GM23248 (cell line): ENCODE measurements around the gene PLCL2. TPM values are rescaled to one million over a fixed set of nuclear protein-coding genes. Genes with fewer than 3 reads are reported as not detected.

ENCODE experiments used
- DNase-seq: peaks from one replicate; pipeline ENCODE4 v3.0.0-alpha.2; 2015
- H2AFZ ChIP-seq: fragments of 200-600 bp; sonication (generic); 2 replicates; pipeline ENCODE4 v1.6.1; 2016; ENCODE audit warnings: antibody characterized with exemption
- H3F3A ChIP-seq: fragments of 200-600 bp; sonication (generic); 2 replicates; pipeline ENCODE4 v1.6.1; 2016; ENCODE audit warnings: mild to moderate bottlenecking, antibody characterized with exemption, mixed run types; ENCODE audit not compliant: insufficient read depth
- H3K27ac ChIP-seq: fragments of 200-600 bp; sonication (generic); 2 replicates; pipeline ENCODE4 v1.5.1; 2016; ENCODE audit warnings: mild to moderate bottlenecking
- H3K27me3 ChIP-seq: fragments of 200-600 bp; sonication (generic); replicated peaks from 2 replicates; pipeline ENCODE4 v1.6.1; 2016; ENCODE audit warnings: mild to moderate bottlenecking; ENCODE audit not compliant: insufficient read depth
- H3K36me3 ChIP-seq: fragments of 200-600 bp; sonication (generic); 2 replicates; pipeline ENCODE4 v1.6.1; 2016; ENCODE audit warnings: low read depth, mild to moderate bottlenecking
- H3K4me1 ChIP-seq: fragments of 200-600 bp; sonication (generic); 2 replicates; pipeline ENCODE4 v1.6.1; 2016; ENCODE audit warnings: mild to moderate bottlenecking; ENCODE audit not compliant: insufficient read depth
- H3K4me2 ChIP-seq: fragments of 200-600 bp; sonication (generic); one replicate; pipeline ENCODE4 v1.6.1; 2016; ENCODE audit warnings: mild to moderate bottlenecking; ENCODE audit not compliant: unreplicated experiment
- H3K4me3 ChIP-seq: fragments of 200-600 bp; sonication (generic); 2 replicates; pipeline ENCODE4 v1.5.1; 2016; ENCODE audit warnings: mild to moderate bottlenecking
- H3K79me2 ChIP-seq: fragments of 200-600 bp; sonication (generic); 2 replicates; pipeline ENCODE4 v1.6.1; 2016; ENCODE audit warnings: mild to moderate bottlenecking; ENCODE audit not compliant: insufficient read depth
- H3K9ac ChIP-seq: fragments of 200-600 bp; sonication (generic); 2 replicates; pipeline ENCODE4 v1.6.1; 2016; ENCODE audit warnings: mild to moderate bottlenecking
- H3K9me2 ChIP-seq: fragments of 200-600 bp; sonication (generic); 2 replicates; pipeline ENCODE4 v1.6.1; 2016; ENCODE audit warnings: mixed run types, mild to moderate bottlenecking, moderate library complexity; ENCODE audit not compliant: insufficient read depth
- H3K9me3 ChIP-seq: fragments of 200-600 bp; sonication (generic); one replicate; pipeline ENCODE4 v1.6.1; 2017; ENCODE audit warnings: low read depth
- H4K20me1 ChIP-seq: fragments of 200-600 bp; sonication (generic); 2 replicates; pipeline ENCODE4 v1.6.0; 2016; ENCODE audit not compliant: insufficient read depth
- EZH2 ChIP-seq: fragments of 200-600 bp; sonication (generic); IDR thresholded peaks from 2 replicates; pipeline ENCODE4 v1.6.1; 2018; ENCODE audit warnings: antibody characterized with exemption, mild to moderate bottlenecking; ENCODE audit not compliant: insufficient read depth, poor library complexity, severe bottlenecking
- EZH2phosphoT487 ChIP-seq: fragments of 200-600 bp; sonication (generic); IDR thresholded peaks from 2 replicates; pipeline ENCODE4 v1.6.1; 2018; ENCODE audit warnings: antibody characterized with exemption, moderate library complexity, mild to moderate bottlenecking, low read depth; ENCODE audit not compliant: insufficient read depth
- WGBS, 2 experiments: methylation state at CpG; one replicate each; pipeline ENCODE4 v1.1.6; 2015 to 2017; ENCODE audit warnings: low lambda C conversion rate in 2 of 2, low coverage in 1 of 2; ENCODE audit errors: missing lambda C conversion rate in 2 of 2; 5-methylcytosine and 5-hydroxymethylcytosine counted together
- in situ Hi-C: fragments of 300-500 bp; cut with MboI; formaldehyde crosslinking; loops from 2 replicates; pipeline ENCODE4 v1.15.0; 2020
- polyA plus RNA-seq: library from polyadenylated mRNA; unstranded; fragments of >200 nt; fragmentation: Nextera tagmentation; extraction: Ambion mirVana; gene quantifications from 2 replicates; pipeline ENCODE4 v1.2.1, GENCODE V29; 2016
- total RNA-seq: library from RNA; depleted of rRNA; stranded (reverse); fragments of >200 nt; shearing (Covaris generic); gene quantifications from 2 replicates; pipeline ENCODE4 v1.2.3, GENCODE V29; 2014

PLCL2 gene
- total and polyA plus RNA-seq, 2 experiments from 2014 or later: 1.4 to 5.1 TPM

DNA sequence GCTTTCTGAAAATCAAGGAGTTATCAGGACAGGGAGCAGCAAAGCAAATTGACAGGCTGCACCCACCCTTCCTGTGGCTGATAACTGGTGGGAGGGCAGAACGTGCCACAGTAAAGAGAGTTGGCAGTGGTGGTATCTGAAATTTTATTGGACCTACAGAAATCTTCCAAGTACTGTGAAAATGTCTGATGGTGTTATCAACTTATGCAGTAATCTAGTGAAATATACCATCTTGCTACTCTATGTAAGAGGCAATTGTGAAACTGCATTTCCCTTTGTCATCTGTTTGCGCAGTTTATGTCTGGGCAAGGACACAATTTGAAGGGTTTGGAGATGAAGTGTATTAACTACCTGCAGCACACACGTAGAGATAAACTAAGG is 1.5 kb downstream of the PLCL2 start:
- no peaks in the 10 kb centered on the region for H4K20me1 ChIP-seq
- H3K27ac ChIP-seq: peak overlapping the region; percentile 45
- peaks cover 10% of the 10 kb centered on the region for H3K4me1 ChIP-seq
- no peaks in the 10 kb centered on the region for H3K9me2 ChIP-seq
- peak overlapping the region; percentile 77 for H3K9ac ChIP-seq
- H3K9me3 ChIP-seq: no peaks in the 10 kb centered on the region
- peak overlapping the region; percentile 94 for H2AFZ ChIP-seq
- H3K4me3 ChIP-seq: peak overlapping the region; percentile 76
- peaks cover 25% of the 10 kb centered on the region for H3F3A ChIP-seq
- 33 to 34% methylated on average over 3 of the region's 3 CpGs for WGBS, 2 experiments
- TF ChIP-seq EZH2 (no peak), EZH2phosphoT487 (no peak)
- in situ Hi-C loops: no loop called here
- peak overlapping the region; percentile 99 for H3K4me2 ChIP-seq
- DNase-seq: peak; percentile 33
- H3K79me2 ChIP-seq: peaks cover 31% of the 10 kb centered on the region
- no peaks in the 10 kb centered on the region for H3K36me3 ChIP-seq
- H3K27me3 ChIP-seq: no peaks in the 10 kb centered on the region

DNA sequence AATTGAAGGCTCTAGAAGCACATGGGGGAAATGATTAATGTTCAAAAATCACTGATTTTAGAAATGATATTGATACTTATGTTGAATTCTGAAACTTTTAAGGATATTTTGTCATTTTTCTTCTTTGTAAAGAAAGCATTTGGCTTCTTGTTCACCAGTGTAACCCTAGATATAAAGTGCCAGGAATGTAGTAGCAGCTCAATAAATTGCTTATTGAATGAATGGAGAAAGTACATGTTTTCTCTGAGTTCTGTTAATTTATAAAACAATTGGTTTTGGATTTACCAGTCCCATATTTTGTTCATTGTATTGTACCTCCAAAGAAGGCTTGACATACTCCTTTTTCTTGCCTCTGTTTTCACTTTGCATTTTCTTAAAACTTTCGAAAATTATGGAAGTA is 2.4 kb downstream of the PLCL2 start:
- in situ Hi-C loops: no loop called here
- no peaks in the 10 kb centered on the region for H4K20me1 ChIP-seq
- H3K4me3 ChIP-seq: no peak overlapping the region
- TF ChIP-seq EZH2phosphoT487: no peak
- TF ChIP-seq EZH2: no peak
- no peak overlapping the region for H3K9ac ChIP-seq
- H3K4me2 ChIP-seq: peak overlapping the region; percentile 99
- no peak overlapping the region for H2AFZ ChIP-seq
- no peaks in the 10 kb centered on the region for H3K9me3 ChIP-seq
- no peaks in the 10 kb centered on the region for H3K27me3 ChIP-seq
- DNase-seq: no peak
- H3K27ac ChIP-seq: no peak overlapping the region
- WGBS, 2 experiments: 94 to 100% methylated on average over 1 of the region's 1 CpG
- peaks cover 31% of the 10 kb centered on the region for H3K79me2 ChIP-seq
- H3K9me2 ChIP-seq: no peaks in the 10 kb centered on the region
- peaks cover 23% of the 10 kb centered on the region for H3F3A ChIP-seq
- H3K4me1 ChIP-seq: peaks cover 10% of the 10 kb centered on the region
- no peaks in the 10 kb centered on the region for H3K36me3 ChIP-seq

DNA sequence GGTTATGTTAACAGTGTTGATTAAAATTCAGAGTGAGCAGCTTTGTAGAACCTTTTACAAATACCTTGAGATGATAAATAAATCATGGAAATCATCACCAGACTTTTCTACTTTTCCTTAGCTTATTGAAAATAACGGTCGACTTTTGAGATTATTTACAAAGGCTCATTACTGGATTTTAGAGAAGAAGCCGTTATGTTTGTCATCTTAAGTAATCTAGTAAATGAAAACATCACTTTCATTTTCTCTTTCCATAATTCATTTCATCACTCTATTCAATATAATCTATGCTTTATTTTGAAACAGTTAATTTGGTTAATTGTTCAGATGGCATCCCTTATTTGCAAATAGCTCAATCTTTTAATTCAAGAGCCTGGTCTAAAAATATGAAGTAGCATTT is 3.6 kb downstream of the PLCL2 start:
- WGBS, 2 experiments: 53 to 56% methylated on average over 3 of the region's 3 CpGs
- no peaks in the 10 kb centered on the region for H3K27me3 ChIP-seq
- no peaks in the 10 kb centered on the region for H3K36me3 ChIP-seq
- H2AFZ ChIP-seq: no peak overlapping the region
- H3K27ac ChIP-seq: no peak overlapping the region
- no peaks in the 10 kb centered on the region for H3K9me3 ChIP-seq
- no peak for DNase-seq
- in situ Hi-C loops: no loop called here
- peaks cover 10% of the 10 kb centered on the region for H3K4me1 ChIP-seq
- H4K20me1 ChIP-seq: no peaks in the 10 kb centered on the region
- TF ChIP-seq EZH2phosphoT487 (no peak), EZH2 (no peak)
- peaks cover 37% of the 10 kb centered on the region for H3K79me2 ChIP-seq
- peaks cover 15% of the 10 kb centered on the region; the same call in 1 of the 2 replicates for H3F3A ChIP-seq
- no peaks in the 10 kb centered on the region for H3K9me2 ChIP-seq
- H3K9ac ChIP-seq: no peak overlapping the region
- no peak overlapping the region for H3K4me3 ChIP-seq
- H3K4me2 ChIP-seq: peak overlapping the region; percentile 25

DNA sequence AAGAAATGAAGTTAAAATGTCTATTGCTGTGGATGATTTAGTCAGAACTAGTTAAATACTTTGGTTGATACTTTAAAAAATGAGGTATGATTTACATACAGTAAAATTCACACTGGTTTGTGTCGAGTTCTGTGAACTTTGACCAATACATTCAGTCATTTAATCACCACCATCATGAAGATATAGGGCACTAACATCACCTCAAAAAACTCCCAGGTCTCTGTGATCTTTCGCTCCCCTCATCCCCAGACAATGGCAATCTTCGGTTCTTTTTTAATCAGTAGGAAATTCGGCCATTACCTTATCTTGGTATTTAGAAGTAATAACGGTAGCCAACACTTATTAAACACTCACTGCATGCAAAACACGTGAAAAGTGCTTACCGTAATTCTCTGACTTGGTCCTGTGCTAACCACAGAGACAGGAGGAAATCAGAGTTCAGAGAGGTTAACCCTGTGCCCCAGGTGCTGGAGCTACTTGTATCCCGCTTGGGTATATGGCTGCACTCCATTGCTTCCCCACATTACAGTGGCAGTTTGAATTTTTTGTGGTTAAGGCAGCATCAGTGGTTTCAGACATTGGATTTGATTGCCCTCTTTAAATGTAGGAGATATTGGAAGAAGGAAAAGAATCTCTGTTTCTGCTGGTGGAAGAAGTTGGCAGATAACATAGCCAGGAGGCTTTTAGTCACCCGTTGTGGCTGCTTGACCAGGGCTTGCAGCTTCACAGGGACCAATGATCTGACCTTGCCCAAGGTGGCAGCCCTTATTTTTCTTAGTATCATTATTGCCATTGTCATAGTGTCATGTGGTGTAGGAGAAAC is 4.2 kb downstream of the PLCL2 start:
- 76 to 79% methylated on average over 9 of the region's 9 CpGs for WGBS, 2 experiments
- Histone ChIP-seq H3K27ac (no peak overlapping the region), H3K9me3 (no peaks in the 10 kb centered on the region), H3K79me2 (peaks cover 43% of the 10 kb centered on the region), H3K4me2 (peak overlapping the region; percentile 25), H3K4me1 (peaks cover 10% of the 10 kb centered on the region), H2AFZ (no peak overlapping the region), H3K27me3 (no peaks in the 10 kb centered on the region), H3F3A (peaks cover 15% of the 10 kb centered on the region; the same call in 1 of the 2 replicates), H3K9ac (no peak overlapping the region), H3K4me3 (no peak overlapping the region), H4K20me1 (no peaks in the 10 kb centered on the region), H3K9me2 (no peaks in the 10 kb centered on the region), H3K36me3 (no peaks in the 10 kb centered on the region)
- TF ChIP-seq EZH2phosphoT487: no peak
- no peak for TF ChIP-seq EZH2
- DNase-seq: no peak
- in situ Hi-C loops: no loop called here
